Stimulated activated CD8-positive, alpha-beta memory T cell treated with anti-CD3 and anti-CD28 coated beads, Interleukin-12 subunit alpha, Interleukin-12 subunit beta, amount 100 ng/mL, for 4 hours (primary cell): ENCODE measurements around the gene CATSPER1.
"Not testable (repeated sequence)": the region's sequence is repeated elsewhere in the genome, so short reads cannot be mapped to it uniquely, and the experiment has no call there.

Experiments
- DNase-seq: peaks from one replicate; pipeline ENCODE4 v3.0.0-alpha.2; 2020; ENCODE audit warnings: low read depth

The CATSPER1 gene

GRCh38 chr11:66051766-66052663 is 25.7 kb upstream of the CATSPER1 start, which contains the start of gene SF3B2:
Gene SF3B2 (plus strand): TSS chr11:66052364. CDS start chr11:66052385, 21 bp downstream.
- peak; percentile 93 for DNase-seq

GRCh38 chr11:66051371-66051765 is 25.1 kb upstream of the CATSPER1 start:
- DNase-seq = no peak

- no peak for DNase-seq
These were observed 24.4 kb upstream of the CATSPER1 start for GRCh38 chr11:66050581-66051231.

GRCh38 chr11:66048547-66049323 is 22.5 kb upstream of the CATSPER1 start, which contains the start of gene GAL3ST3:
Gene GAL3ST3 (minus strand): TSS chr11:66049161. CDS start chr11:66045415, 3,746 bp downstream.
- no peak for DNase-seq

GRCh38 chr11:66047541-66048365 is 21.5 kb upstream of the CATSPER1 start:
- DNase-seq = no peak

GRCh38 chr11:66046901-66047300 is 20.6 kb upstream of the CATSPER1 start:
- DNase-seq = no peak

- DNase-seq = peak; percentile 66
These were observed 18.9 kb upstream of the CATSPER1 start for GRCh38 chr11:66045177-66045639.

- DNase-seq = no peak
These were observed 18.5 kb upstream of the CATSPER1 start for GRCh38 chr11:66044757-66045156.

GRCh38 chr11:66042996-66043906 is 17.0 kb upstream of the CATSPER1 start:
- no peak for DNase-seq

GRCh38 chr11:66042227-66042995 is 16.1 kb upstream of the CATSPER1 start:
- DNase-seq = no peak

- no peak for DNase-seq
These were observed 13.5 kb upstream of the CATSPER1 start for GRCh38 chr11:66039765-66040164.

- no peak for DNase-seq
These were observed 11.0 kb upstream of the CATSPER1 start for GRCh38 chr11:66037327-66037726.

GRCh38 chr11:66036334-66036710 is 10.0 kb upstream of the CATSPER1 start:
- DNase-seq = no peak

GRCh38 chr11:66035653-66036333 is 9.5 kb upstream of the CATSPER1 start:
- no peak for DNase-seq

- no peak for DNase-seq
These were observed 6.9 kb upstream of the CATSPER1 start for GRCh38 chr11:66032957-66033735.

GRCh38 chr11:66023186-66023440 is 3.2 kb downstream of the CATSPER1 start:
- DNase-seq = not testable (repeated sequence)

- peak; percentile 61 for DNase-seq
These were observed 3.7 kb downstream of the CATSPER1 start for GRCh38 chr11:66022401-66023185.
